K562 (cell line): Measurements from ENCODE around the gene SGMS1. TPM values are rescaled to one million over a fixed set of nuclear protein-coding genes. Genes with fewer than 3 reads are reported as not detected.

ENCODE experiments used
- ATAC-seq: fragments of 200-7000 bp; cut with Tn5 transposase; 3 replicates; pipeline ENCODE4 v1.9.1; 2020; ENCODE audit warnings: moderate library complexity
- BruUV-seq: library from RNA; stranded (reverse); fragments of 400-500 nt; replicated peaks from 2 replicates; lab custom pipeline; 2021; lab: Mats Ljungman, UMichigan
- CTCF ChIA-PET: fragments of 300-600 bp; formaldehyde crosslinking; extraction: SDS; loops from one replicate; lab custom pipeline; 2021; ENCODE audit warnings: low intra/inter-chr PET ratio; lab: Yijun Ruan, JAX
- POLR2A ChIA-PET: fragments of 300-600, 350-650 bp; sonication (Branson Sonifier 250); formaldehyde crosslinking; extraction: SDS; loops from one replicate; lab custom pipeline; 2021; ENCODE audit warnings: antibody characterized with exemption, inconsistent platforms; lab: Yijun Ruan, JAX
- DNase-seq, 4 experiments: peaks; one replicate each; pipeline versions ENCODE4 v3.0.0 to v3.0.0-alpha.2; 2011 to 2018; ENCODE audit warnings: low spot score in 3 of 4, mixed read lengths in 3 of 4; ENCODE audit errors: extremely low read depth in 1 of 4
- FAIRE-seq: peaks from 2 replicates; lab custom pipeline; 2011; peaks lifted over from hg19 to GRCh38; lab: Jason Lieb, UNC
- H2AFZ ChIP-seq: 2 replicates; pipeline ENCODE4 v1.6.0; 2011; ENCODE audit warnings: low read depth, low read length, control low read depth, inconsistent platforms
- H3K27ac ChIP-seq: fragments of 200-600 bp; 3 replicates; pipeline ENCODE4 v1.8.0; 2011; ENCODE audit warnings: low read depth, mild to moderate bottlenecking, control low read depth, inconsistent platforms, low read length, moderate library complexity, mixed read lengths; ENCODE audit errors: extremely low read depth
- H3K27me3 ChIP-seq, 2 experiments: fragments of 300-600 bp in 1 of 2; 2 replicates in 1 of 2; 3 replicates in 1 of 2; pipeline versions ENCODE4 v1.6.0 to v1.8.0; 2011; ENCODE audit warnings: inconsistent platforms in 2 of 2, low read length in 2 of 2, mild to moderate bottlenecking in 1 of 2, mixed read lengths in 1 of 2, moderate library complexity in 1 of 2; ENCODE audit not compliant: control insufficient read depth in 2 of 2, insufficient read depth in 2 of 2
- H3K36me3 ChIP-seq: fragments of 300-600 bp; 3 replicates; pipeline ENCODE4 v1.8.0; 2011; ENCODE audit warnings: mild to moderate bottlenecking, low read length, inconsistent platforms; ENCODE audit not compliant: control insufficient read depth, insufficient read depth
- H3K4me1 ChIP-seq, 2 experiments: fragments of 200-600 bp in 1 of 2; replicated peaks in 1 of 2; 2 replicates in 1 of 2; 3 replicates in 1 of 2; pipeline versions ENCODE4 v1.5.1 to v1.8.0; 2011; ENCODE audit warnings: inconsistent platforms in 2 of 2, low read length in 2 of 2, mild to moderate bottlenecking in 1 of 2, mixed read lengths in 1 of 2, moderate library complexity in 1 of 2; ENCODE audit not compliant: control insufficient read depth in 2 of 2, insufficient read depth in 2 of 2
- H3K4me2 ChIP-seq: 2 replicates; pipeline ENCODE4 v1.6.1; 2011; ENCODE audit warnings: low read length, control low read depth, inconsistent platforms, mixed read lengths; ENCODE audit not compliant: insufficient read depth
- H3K4me3 ChIP-seq: fragments of 200-600 bp; sonication (generic), shearing (Covaris generic); 2 replicates; pipeline ENCODE4 v1.5.1; 2016; ENCODE audit warnings: control low read depth, inconsistent platforms
- H3K79me2 ChIP-seq: fragments of 200-600 bp; 3 replicates; pipeline ENCODE4 v1.8.0; 2011; ENCODE audit warnings: low read length, inconsistent platforms; ENCODE audit not compliant: control insufficient read depth, insufficient read depth
- H3K9ac ChIP-seq, 2 experiments: 2 replicates each; pipeline versions ENCODE4 v1.6.0 to v1.6.1; 2011; ENCODE audit warnings: low read depth in 2 of 2, low read length in 2 of 2, control low read depth in 1 of 2, inconsistent platforms in 1 of 2, mild to moderate bottlenecking in 1 of 2, mixed read lengths in 1 of 2; ENCODE audit not compliant: insufficient read depth in 1 of 2
- H3K9me1 ChIP-seq: one replicate; pipeline ENCODE4 v1.6.0; 2011; ENCODE audit warnings: inconsistent platforms, mild to moderate bottlenecking, low read length, moderate library complexity; ENCODE audit not compliant: control insufficient read depth, insufficient read depth
- H3K9me3 ChIP-seq: replicated peaks from 2 replicates; pipeline ENCODE4 v1.5.1; 2011; ENCODE audit warnings: low read depth, low read length, inconsistent platforms; ENCODE audit not compliant: control insufficient read depth, insufficient read depth
- H4K20me1 ChIP-seq: replicated peaks from 2 replicates; pipeline ENCODE4 v1.6.1; 2011; ENCODE audit warnings: low read length, inconsistent platforms, mixed read lengths; ENCODE audit not compliant: control insufficient read depth, insufficient read depth
- FOXK1 ChIP-seq: sonication (generic); formaldehyde crosslinking; IDR thresholded peaks from 2 replicates; pipeline ENCODE4 v1.8.0; 2022; ENCODE audit warnings: missing genetic modification reagents, mild to moderate bottlenecking, borderline replicate concordance
- HLTF ChIP-seq: fragments of 450-650 bp; IDR thresholded peaks from 2 replicates; pipeline ENCODE4 v1.6.1; 2016
- SMAD1 ChIP-seq: fragments of 150-350 bp; IDR thresholded peaks from 2 replicates; pipeline ENCODE4 v1.6.1; 2014; ENCODE audit warnings: low read length, low read depth; ENCODE audit not compliant: partially characterized antibody
- XRCC4 ChIP-seq: IDR thresholded peaks from one replicate; pipeline ENCODE4 v1.6.1; 2011; ENCODE audit not compliant: insufficient read depth, insufficient read length; ENCODE audit errors: extremely low read depth
- WGBS: fragments of 100-300 bp; shearing (Covaris generic); methylation state at CpG from one replicate; pipeline ENCODE4 v1.1.6; 2016; ENCODE audit warnings: low coverage, mixed read lengths; ENCODE audit not compliant: insufficient coverage; ENCODE audit errors: missing lambda C conversion rate; 5-methylcytosine and 5-hydroxymethylcytosine counted together
- in situ Hi-C: fragments of 300-500 bp; cut with MboI; formaldehyde crosslinking; loops from 4 replicates; pipeline ENCODE4 v1.15.0; 2018; ENCODE audit warnings: inconsistent platforms, mixed read lengths
- intact Hi-C: fragments of 100-400 bp; cut with micrococcal nuclease; formaldehyde crosslinking; loops from 2 replicates; pipeline ENCODE4 v1.14.2; 2022
- polyA plus RNA-seq, 8 experiments: library from polyadenylated mRNA; depleted of rRNA in 4 of 8; stranded (reverse) in 5 of 8; unstranded in 3 of 8; fragments of >200 nt; fragmentation: Nextera tagmentation in 2 of 8; fragmentation: Illumina TruSeq in 1 of 8; extraction: Ambion mirVana in 2 of 8; extraction: Trizol in 1 of 8; gene quantifications; 2 replicates each; pipeline versions ENCODE4 v1.2.1 to v1.2.3, GENCODE V29; 2011 to 2014; ENCODE audit warnings: inconsistent platforms in 1 of 8, missing spikeins in 1 of 8
- total RNA-seq, 7 experiments: library from RNA; depleted of rRNA in 6 of 7; stranded (reverse); fragments of >200 nt in 6 of 7; fragmentation: Illumina TruSeq in 2 of 7; extraction: Trizol in 2 of 7; gene quantifications; 2 replicates each; pipeline versions ENCODE4 v1.2.1 to v1.2.3, GENCODE V29; 2011 to 2021; ENCODE audit warnings: low replicate concordance in 1 of 7
- TF ChIP-seq, protein P1 (sequence below): IDR thresholded peaks from 3 replicates; pipeline ENCODE4 v1.6.1; 2011; ENCODE audit warnings: borderline replicate concordance, mild to moderate bottlenecking, moderate library complexity; ENCODE audit not compliant: insufficient read length; ENCODE audit errors: extremely low read depth
- TF ChIP-seq, protein P2 (sequence below): fragments of 450-650 bp; conservative IDR thresholded peaks from 2 replicates; pipeline ENCODE4 v1.6.1; 2016; ENCODE audit warnings: missing genetic modification characterization, low read depth, mild to moderate bottlenecking, missing compliant biosample characterization, moderate library complexity
- TF ChIP-seq, protein P3 (sequence below): fragments of 450-650 bp; IDR thresholded peaks from 2 replicates; pipeline ENCODE4 v1.7.0; 2016; ENCODE audit warnings: borderline replicate concordance

The SGMS1 gene
- total and polyA plus RNA-seq, 9 of the 15 experiments (the other 6 are each of a cell fraction or from before 2014, with no cell fraction given), result 22.6 to 232 (median 82.2) TPM

DNA sequence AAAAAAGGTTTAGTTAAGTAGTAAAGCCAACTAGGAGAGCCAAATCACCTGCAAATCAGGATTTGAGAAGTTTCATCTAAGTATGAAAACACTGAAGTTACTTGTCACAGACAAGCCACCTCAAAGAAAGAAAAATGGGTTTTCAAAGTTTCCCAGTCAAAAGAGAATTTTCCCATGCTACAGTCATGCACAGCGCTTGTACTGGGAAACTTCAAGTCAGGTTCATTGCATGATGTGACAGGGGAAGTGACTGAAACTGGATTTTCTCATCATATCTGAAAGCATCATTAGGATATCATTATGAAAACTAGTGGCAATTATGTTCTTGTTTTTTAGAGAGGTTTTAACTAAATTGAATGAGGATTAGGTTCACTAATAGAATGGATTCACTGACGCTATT lies 167.0 kb downstream of the SGMS1 start:
- Histone ChIP-seq H3K36me3 (peaks cover 22% of the 10 kb centered on the region), H3K4me2 (no peak overlapping the region), H4K20me1 (no peaks in the 10 kb centered on the region), H3K9ac (no peak overlapping the region), H2AFZ (no peak overlapping the region), H3K4me1 (no peaks in the 10 kb centered on the region), H3K27me3 (no peaks in the 10 kb centered on the region), H3K4me3 (no peak overlapping the region), H3K27ac (no peak overlapping the region), H3K9me3 (no peaks in the 10 kb centered on the region), H3K79me2 (0 out of 3 replicates have a peak, but pooled peaks cover 8% of the 10 kb centered on the region), H3K9me1 (no peaks in the 10 kb centered on the region)
- POLR2A ChIA-PET, result no interaction called here
- no peak for DNase-seq
- BruUV-seq, result no TSS peak
- FAIRE-seq, result no peak
- in situ Hi-C loops (loop anchor here (10.0 kb wide), 1 partner anchor 188 kb away; no protein-coding TSS in a partner anchor), intact Hi-C loops (no loop called here)
- ATAC-seq, result no peak
- WGBS, result 89% methylated on average over 2 of the region's 2 CpGs
- CTCF ChIA-PET, result no interaction called here
- TF ChIP-seq XRCC4, result no peak
- TF ChIP-seq SMAD1, result no peak
- TF ChIP-seq HLTF, result no peak
- TF ChIP-seq, protein P1, sequence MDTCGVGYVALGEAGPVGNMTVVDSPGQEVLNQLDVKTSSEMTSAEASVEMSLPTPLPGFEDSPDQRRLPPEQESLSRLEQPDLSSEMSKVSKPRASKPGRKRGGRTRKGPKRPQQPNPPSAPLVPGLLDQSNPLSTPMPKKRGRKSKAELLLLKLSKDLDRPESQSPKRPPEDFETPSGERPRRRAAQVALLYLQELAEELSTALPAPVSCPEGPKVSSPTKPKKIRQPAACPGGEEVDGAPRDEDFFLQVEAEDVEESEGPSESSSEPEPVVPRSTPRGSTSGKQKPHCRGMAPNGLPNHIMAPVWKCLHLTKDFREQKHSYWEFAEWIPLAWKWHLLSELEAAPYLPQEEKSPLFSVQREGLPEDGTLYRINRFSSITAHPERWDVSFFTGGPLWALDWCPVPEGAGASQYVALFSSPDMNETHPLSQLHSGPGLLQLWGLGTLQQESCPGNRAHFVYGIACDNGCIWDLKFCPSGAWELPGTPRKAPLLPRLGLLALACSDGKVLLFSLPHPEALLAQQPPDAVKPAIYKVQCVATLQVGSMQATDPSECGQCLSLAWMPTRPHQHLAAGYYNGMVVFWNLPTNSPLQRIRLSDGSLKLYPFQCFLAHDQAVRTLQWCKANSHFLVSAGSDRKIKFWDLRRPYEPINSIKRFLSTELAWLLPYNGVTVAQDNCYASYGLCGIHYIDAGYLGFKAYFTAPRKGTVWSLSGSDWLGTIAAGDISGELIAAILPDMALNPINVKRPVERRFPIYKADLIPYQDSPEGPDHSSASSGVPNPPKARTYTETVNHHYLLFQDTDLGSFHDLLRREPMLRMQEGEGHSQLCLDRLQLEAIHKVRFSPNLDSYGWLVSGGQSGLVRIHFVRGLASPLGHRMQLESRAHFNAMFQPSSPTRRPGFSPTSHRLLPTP, result no peak
- TF ChIP-seq, protein P2, sequence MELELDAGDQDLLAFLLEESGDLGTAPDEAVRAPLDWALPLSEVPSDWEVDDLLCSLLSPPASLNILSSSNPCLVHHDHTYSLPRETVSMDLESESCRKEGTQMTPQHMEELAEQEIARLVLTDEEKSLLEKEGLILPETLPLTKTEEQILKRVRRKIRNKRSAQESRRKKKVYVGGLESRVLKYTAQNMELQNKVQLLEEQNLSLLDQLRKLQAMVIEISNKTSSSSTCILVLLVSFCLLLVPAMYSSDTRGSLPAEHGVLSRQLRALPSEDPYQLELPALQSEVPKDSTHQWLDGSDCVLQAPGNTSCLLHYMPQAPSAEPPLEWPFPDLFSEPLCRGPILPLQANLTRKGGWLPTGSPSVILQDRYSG (tag), result no peak
- TF ChIP-seq FOXK1 (CRISPR knock-in tag), result no peak
- TF ChIP-seq, protein P3, sequence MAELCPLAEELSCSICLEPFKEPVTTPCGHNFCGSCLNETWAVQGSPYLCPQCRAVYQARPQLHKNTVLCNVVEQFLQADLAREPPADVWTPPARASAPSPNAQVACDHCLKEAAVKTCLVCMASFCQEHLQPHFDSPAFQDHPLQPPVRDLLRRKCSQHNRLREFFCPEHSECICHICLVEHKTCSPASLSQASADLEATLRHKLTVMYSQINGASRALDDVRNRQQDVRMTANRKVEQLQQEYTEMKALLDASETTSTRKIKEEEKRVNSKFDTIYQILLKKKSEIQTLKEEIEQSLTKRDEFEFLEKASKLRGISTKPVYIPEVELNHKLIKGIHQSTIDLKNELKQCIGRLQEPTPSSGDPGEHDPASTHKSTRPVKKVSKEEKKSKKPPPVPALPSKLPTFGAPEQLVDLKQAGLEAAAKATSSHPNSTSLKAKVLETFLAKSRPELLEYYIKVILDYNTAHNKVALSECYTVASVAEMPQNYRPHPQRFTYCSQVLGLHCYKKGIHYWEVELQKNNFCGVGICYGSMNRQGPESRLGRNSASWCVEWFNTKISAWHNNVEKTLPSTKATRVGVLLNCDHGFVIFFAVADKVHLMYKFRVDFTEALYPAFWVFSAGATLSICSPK, result no peak
